Neuronal stem cell (in vitro differentiated cells): Measurements from ENCODE around the gene COQ8A.
"Not testable (repeated sequence)": the region's sequence is repeated elsewhere in the genome, so short reads cannot be mapped to it uniquely, and the experiment has no call there.

Experiments
- DNase-seq: peaks from one replicate; pipeline ENCODE4 v3.0.0-alpha.2; 2013; ENCODE audit warnings: low spot score
- H2AFZ ChIP-seq: one replicate; pipeline ENCODE4 v1.6.1; 2013; ENCODE audit warnings: mild to moderate bottlenecking, low read length, inconsistent platforms
- H2AK5ac ChIP-seq: 2 replicates; pipeline ENCODE4 v1.6.1; 2013; ENCODE audit warnings: low read depth, mild to moderate bottlenecking, inconsistent platforms, low read length, moderate library complexity, mixed read lengths
- H2BK120ac ChIP-seq: 2 replicates; pipeline ENCODE4 v1.6.1; 2013; ENCODE audit warnings: low read depth, mild to moderate bottlenecking, inconsistent platforms, low read length, moderate library complexity, mixed read lengths
- H2BK12ac ChIP-seq: one replicate; pipeline ENCODE4 v1.6.1; 2013; ENCODE audit warnings: low read length, inconsistent platforms
- H2BK15ac ChIP-seq: 2 replicates; pipeline ENCODE4 v1.6.1; 2013; ENCODE audit warnings: mild to moderate bottlenecking, low read length, inconsistent platforms, mixed read lengths
- H2BK5ac ChIP-seq: one replicate; pipeline ENCODE4 v1.6.1; 2013; ENCODE audit warnings: inconsistent platforms, mild to moderate bottlenecking, low read length, moderate library complexity
- H3K14ac ChIP-seq: one replicate; pipeline ENCODE4 v1.6.1; 2013; ENCODE audit warnings: low read length, inconsistent platforms
- H3K18ac ChIP-seq: 2 replicates; pipeline ENCODE4 v1.6.1; 2013; ENCODE audit warnings: low read length, inconsistent platforms
- H3K23ac ChIP-seq: 2 replicates; pipeline ENCODE4 v1.6.1; 2013; ENCODE audit warnings: low read depth, mild to moderate bottlenecking, mixed read lengths, low read length, inconsistent platforms; ENCODE audit not compliant: poor library complexity
- H3K27ac ChIP-seq: replicated peaks from 3 replicates; pipeline ENCODE4 v1.5.1; 2013; ENCODE audit warnings: low read length, inconsistent platforms
- H3K27me3 ChIP-seq, 3 experiments: 2 replicates each; pipeline ENCODE4 v1.6.1; 2013; ENCODE audit warnings: low read length in 3 of 3, mild to moderate bottlenecking in 2 of 3, inconsistent platforms in 1 of 3, low read depth in 1 of 3, mixed read lengths in 1 of 3, moderate library complexity in 1 of 3; ENCODE audit not compliant: control insufficient read depth in 3 of 3, insufficient read depth in 3 of 3
- H3K36me3 ChIP-seq, 2 donors: replicated peaks in 1 of 2; 2 replicates each; pipeline ENCODE4 v1.6.1; 2013; ENCODE audit warnings: low read length in 2 of 2; ENCODE audit not compliant: control insufficient read depth in 2 of 2, insufficient read depth in 2 of 2
- H3K4ac ChIP-seq: 2 replicates; pipeline ENCODE4 v1.6.1; 2013; ENCODE audit warnings: inconsistent platforms, mild to moderate bottlenecking, low read length, moderate library complexity
- H3K4me1 ChIP-seq, 2 donors: 1 replicate in 1 of 2; 2 replicates in 1 of 2; pipeline ENCODE4 v1.6.1; 2013; ENCODE audit warnings: low read length in 2 of 2, low read depth in 1 of 2; ENCODE audit not compliant: control insufficient read depth in 2 of 2, insufficient read depth in 1 of 2
- H3K4me2 ChIP-seq: one replicate; pipeline ENCODE4 v1.6.1; 2013; ENCODE audit warnings: mild to moderate bottlenecking, low read length, inconsistent platforms; ENCODE audit not compliant: insufficient read depth, poor library complexity, severe bottlenecking
- H3K4me3 ChIP-seq, 2 donors: 2 replicates each; pipeline ENCODE4 v1.5.1; 2013; ENCODE audit warnings: low read length in 2 of 2, mild to moderate bottlenecking in 2 of 2, inconsistent platforms in 1 of 2, moderate library complexity in 1 of 2
- H3K79me1 ChIP-seq: one replicate; pipeline ENCODE4 v1.6.1; 2013; ENCODE audit warnings: low read depth, mild to moderate bottlenecking, inconsistent platforms, low read length, moderate library complexity
- H3K9ac ChIP-seq: one replicate; pipeline ENCODE4 v1.6.1; 2013; ENCODE audit warnings: mild to moderate bottlenecking, low read depth, low read length, inconsistent platforms; ENCODE audit not compliant: poor library complexity
- H3K9me3 ChIP-seq, 2 donors: replicated peaks in 1 of 2; 2 replicates each; pipeline versions ENCODE3 to v1.6.1; 2013; ENCODE audit warnings: low read length in 2 of 2, mild to moderate bottlenecking in 2 of 2, inconsistent platforms in 1 of 2, low read depth in 1 of 2, mixed read lengths in 1 of 2, moderate library complexity in 1 of 2; ENCODE audit not compliant: control insufficient read depth in 2 of 2, insufficient read depth in 1 of 2
- H4K8ac ChIP-seq: one replicate; pipeline ENCODE4 v1.6.1; 2013; ENCODE audit warnings: low read depth, mild to moderate bottlenecking, inconsistent platforms, low read length, moderate library complexity
- H4K91ac ChIP-seq: one replicate; pipeline ENCODE4 v1.6.1; 2013; ENCODE audit warnings: low read length, low read depth, mild to moderate bottlenecking, inconsistent platforms; ENCODE audit not compliant: poor library complexity
- WGBS, 2 donors: extraction: QIAGEN DNeasy Blood & Tissue Kit; methylation state at CpG; one replicate each; pipeline ENCODE4 v1.1.7; 2013; ENCODE audit warnings: missing lambda C conversion rate in 2 of 2, mixed read lengths in 1 of 2; ENCODE audit not compliant: insufficient read length in 2 of 2, insufficient replicate concordance in 1 of 2; ENCODE audit errors: extremely low coverage in 2 of 2; 5-methylcytosine and 5-hydroxymethylcytosine counted together

COQ8A gene

DNA sequence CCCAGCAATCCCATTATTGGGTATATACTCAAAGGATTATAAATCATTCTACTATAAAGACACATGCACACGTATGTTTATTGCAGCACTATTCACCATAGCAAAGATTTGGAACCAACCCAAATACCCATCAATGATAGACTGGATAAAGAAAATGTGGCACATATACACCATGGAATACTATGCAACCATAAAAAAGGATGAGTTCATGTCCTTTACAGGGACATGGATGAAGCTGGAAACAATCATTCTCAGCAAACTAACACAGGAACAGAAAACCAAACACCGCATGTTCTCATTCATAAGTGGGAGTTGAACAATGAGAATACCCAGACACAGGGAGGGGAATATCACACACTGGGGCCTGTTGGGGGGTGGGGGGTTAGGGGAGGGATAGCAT is 59.5 kb downstream of the COQ8A start:
- H2AK5ac ChIP-seq, H3K9ac ChIP-seq, H3K27ac ChIP-seq, H2BK5ac ChIP-seq, DNase-seq, H4K8ac ChIP-seq, H3K9me3 ChIP-seq, H2BK15ac ChIP-seq, H3K14ac ChIP-seq, H3K18ac ChIP-seq, H2BK12ac ChIP-seq, H3K79me1 ChIP-seq, H3K23ac ChIP-seq, H3K4me3 ChIP-seq, H2BK120ac ChIP-seq, H4K91ac ChIP-seq, H3K4me2 ChIP-seq, H2AFZ ChIP-seq, H3K27me3 ChIP-seq, H3K4ac ChIP-seq: not testable (repeated sequence)
- H3K4me1 ChIP-seq, result peaks cover 10 to 15% of the 10 kb centered on the region in 2 donors
- H3K36me3 ChIP-seq, result peaks cover 4 to 34% of the 10 kb centered on the region in 2 donors
- WGBS, 2 donors, result no CpG with 5 or more reads among the region's 2 CpGs

DNA sequence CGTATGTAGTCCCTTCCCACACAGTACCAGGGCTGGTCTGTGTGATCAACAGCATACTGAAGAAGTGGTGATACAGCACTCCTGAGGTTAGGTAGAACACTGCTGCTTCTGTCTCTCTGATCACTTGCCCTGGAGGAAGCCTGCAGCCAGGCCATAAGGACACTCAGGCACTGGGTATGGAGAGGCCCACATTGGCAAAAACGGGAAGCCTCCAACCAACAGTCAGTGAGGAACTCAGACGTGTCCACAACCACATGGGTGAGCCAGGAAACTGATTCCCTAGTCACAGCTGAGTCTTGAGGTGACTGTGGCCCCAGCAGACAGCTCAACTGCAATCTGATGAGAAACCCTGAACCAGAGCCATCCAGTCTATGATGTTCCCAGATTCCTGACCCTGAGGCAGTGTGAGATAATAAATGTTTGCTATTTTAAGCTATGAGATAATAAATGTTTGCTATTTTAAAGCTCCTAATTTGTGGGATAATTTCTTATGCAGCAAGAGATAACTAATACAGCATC is 62.5 kb downstream of the COQ8A start:
- Histone ChIP-seq H3K4ac (no peak overlapping the region), H2BK15ac (no peak overlapping the region), H2BK5ac (no peak overlapping the region), H4K8ac (no peak overlapping the region), H2AK5ac (no peak overlapping the region), H4K91ac (no peak overlapping the region), H3K27me3 (no peaks in the 10 kb centered on the region), H3K9ac (no peak overlapping the region), H3K4me2 (no peak overlapping the region), H3K36me3 (peaks cover 4 to 37% of the 10 kb centered on the region in 2 donors), H2BK120ac (no peak overlapping the region), H3K4me3 (no peak overlapping the region), H3K9me3 (no peaks in the 10 kb centered on the region), H3K14ac (no peak overlapping the region), H3K79me1 (no peaks in the 10 kb centered on the region), H2BK12ac (no peak overlapping the region), H3K23ac (no peak overlapping the region), H3K18ac (no peak overlapping the region), H2AFZ (no peak overlapping the region), H3K27ac (no peak overlapping the region), H3K4me1 (peaks cover 0 to 1% of the 10 kb centered on the region in 2 donors)
- DNase-seq, result no peak
- WGBS, 2 donors, result no CpG with 5 or more reads among the region's 3 CpGs

DNA sequence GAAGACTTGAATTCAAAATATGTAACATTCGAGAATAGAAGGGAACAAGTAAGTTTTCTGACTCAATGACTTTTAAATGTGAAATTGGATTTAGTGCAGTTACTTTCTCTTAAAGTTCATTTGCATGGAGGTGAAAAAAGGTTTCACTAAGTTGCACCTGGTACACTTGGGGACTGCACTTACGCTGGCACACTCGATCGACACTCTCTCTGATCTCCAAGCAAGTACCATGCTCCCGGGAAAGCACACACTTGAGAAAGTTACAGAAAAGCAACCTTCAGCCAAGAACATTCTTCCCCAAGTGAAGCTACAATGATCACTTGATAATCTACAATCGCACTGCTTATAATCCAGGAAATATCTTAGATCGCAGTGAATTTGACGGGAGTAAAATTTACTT is 63.1 kb downstream of the COQ8A start:
- DNase-seq, result no peak
- Histone ChIP-seq H4K91ac (no peak overlapping the region), H2AFZ (no peak overlapping the region), H3K4me3 (no peak overlapping the region), H2BK5ac (no peak overlapping the region), H3K9ac (no peak overlapping the region), H3K79me1 (no peaks in the 10 kb centered on the region), H3K36me3 (peaks cover 4 to 37% of the 10 kb centered on the region in 2 donors), H3K4me1 (peaks cover 0 to 1% of the 10 kb centered on the region in 2 donors), H3K9me3 (no peaks in the 10 kb centered on the region), H3K4me2 (no peak overlapping the region), H3K27me3 (no peaks in the 10 kb centered on the region), H3K18ac (no peak overlapping the region), H3K27ac (no peak overlapping the region), H3K4ac (no peak overlapping the region), H2BK120ac (no peak overlapping the region), H4K8ac (no peak overlapping the region), H2AK5ac (no peak overlapping the region), H2BK12ac (no peak overlapping the region), H3K23ac (no peak overlapping the region), H2BK15ac (no peak overlapping the region), H3K14ac (no peak overlapping the region)
- no CpG with 5 or more reads among the region's 8 CpGs for WGBS, 2 donors

DNA sequence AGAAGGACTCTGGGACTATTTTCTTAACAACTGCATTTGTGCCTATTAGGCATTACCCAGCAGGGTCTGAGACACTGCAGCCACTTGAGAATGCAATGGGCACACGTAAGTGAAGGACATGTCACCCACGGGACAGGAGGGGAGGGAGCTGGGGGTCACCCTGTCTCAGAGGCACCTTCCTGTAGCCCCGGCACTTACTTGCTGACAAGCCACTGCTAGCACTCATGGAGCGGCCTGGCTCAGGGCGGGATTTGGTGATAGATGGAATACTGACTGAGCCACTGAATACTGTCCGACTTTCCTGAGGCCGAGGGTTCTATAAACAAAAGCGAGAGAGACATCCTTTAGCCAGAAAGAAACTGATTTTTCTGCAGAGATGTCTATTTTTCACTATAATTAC is 64.7 kb downstream of the COQ8A start:
- no peak for DNase-seq
- Histone ChIP-seq H2AFZ (no peak overlapping the region), H3K36me3 (peaks cover 4 to 37% of the 10 kb centered on the region in 2 donors), H3K18ac (no peak overlapping the region), H3K27ac (no peak overlapping the region), H3K23ac (no peak overlapping the region), H3K4me3 (peak overlapping the region in 1 of 2 donors; percentile 52), H2BK15ac (no peak overlapping the region), H3K9ac (no peak overlapping the region), H4K91ac (no peak overlapping the region), H3K4me1 (peaks cover 0 to 1% of the 10 kb centered on the region in 2 donors), H2BK120ac (no peak overlapping the region), H3K79me1 (no peaks in the 10 kb centered on the region), H2BK12ac (no peak overlapping the region), H3K14ac (no peak overlapping the region), H3K9me3 (no peaks in the 10 kb centered on the region), H3K4me2 (no peak overlapping the region), H2BK5ac (no peak overlapping the region), H3K27me3 (no peaks in the 10 kb centered on the region), H4K8ac (no peak overlapping the region), H2AK5ac (no peak overlapping the region), H3K4ac (no peak overlapping the region)
- WGBS, 2 donors, result no CpG with 5 or more reads among the region's 8 CpGs
